Transverse colon (tissue), 4 donors: ENCODE results near the gene STK10.

Experiments
- CTCF ChIP-seq, 5 experiments: fragments of 200-600 bp in 3 of 5; fragments of 450-650 bp in 2 of 5; sonication (generic) in 3 of 5; IDR thresholded peaks; 1 replicate in 2 of 5; 2 replicates in 3 of 5; pipeline ENCODE4 v1.5.1; 2016 to 2017; ENCODE audit warnings: antibody characterized with exemption in 5 of 5, inconsistent platforms in 3 of 5, mild to moderate bottlenecking in 2 of 5, moderate library complexity in 1 of 5
- POLR2A ChIP-seq: fragments of 450-650 bp; IDR thresholded peaks from one replicate; pipeline ENCODE4 v1.6.1; 2016; ENCODE audit warnings: antibody characterized with exemption, mild to moderate bottlenecking, moderate library complexity
- POLR2AphosphoS5 ChIP-seq, 3 donors: sonication (generic); formaldehyde crosslinking; IDR thresholded peaks; one replicate each; pipeline ENCODE4 v1.6.1; 2016; ENCODE audit warnings: antibody characterized with exemption in 3 of 3

DNA sequence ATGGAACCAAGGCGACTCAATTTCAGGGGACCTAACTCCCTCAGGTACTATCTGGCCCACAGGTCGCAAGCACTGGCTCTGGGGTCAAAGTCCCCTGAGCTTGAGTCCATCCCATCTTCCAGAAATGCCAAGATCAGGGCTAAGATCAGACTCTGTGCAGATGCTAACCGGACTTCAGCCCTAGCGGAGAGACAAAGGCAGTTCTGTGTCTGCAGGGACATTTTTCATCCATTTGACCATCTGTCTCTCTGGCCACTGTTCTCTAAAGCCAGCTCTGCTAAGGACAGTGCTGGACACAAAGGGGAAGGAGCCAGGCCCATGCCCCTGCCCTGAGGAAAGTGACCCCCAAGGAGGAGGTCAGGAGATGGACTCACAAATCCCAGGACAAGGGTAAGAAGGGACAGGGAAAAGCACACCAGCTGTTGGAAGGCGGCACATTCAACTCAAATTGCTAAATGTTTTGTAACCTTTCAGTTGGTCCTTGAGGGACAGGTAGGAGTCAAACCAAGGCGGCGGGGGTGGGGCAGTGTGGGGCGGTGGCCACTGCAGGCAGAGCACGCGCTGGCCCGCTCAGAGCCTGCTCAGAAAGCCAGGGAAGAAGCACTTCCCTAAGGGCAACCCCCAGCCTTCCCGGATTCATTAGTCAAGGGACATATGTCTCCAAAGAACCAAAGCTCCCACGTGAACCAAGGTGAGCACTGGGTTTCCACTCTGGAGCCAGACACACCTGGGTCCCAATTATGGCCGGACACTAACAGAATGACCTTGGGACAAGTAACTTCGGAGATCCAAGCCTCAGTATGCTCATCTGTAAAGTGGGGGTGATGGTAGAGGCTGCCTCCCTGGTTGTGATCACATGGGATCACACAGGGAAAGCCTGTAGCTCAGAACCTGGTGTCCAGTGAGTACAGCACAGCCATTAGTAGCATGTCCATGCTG, 42.8 kb downstream of the STK10 start:
- no peak for TF ChIP-seq CTCF (IDR thresholded peaks at IDR 0.05)
- no peak for TF ChIP-seq POLR2AphosphoS5 (IDR thresholded peaks at IDR 0.05)
- no peak for TF ChIP-seq POLR2A
